ENCODE measurements around the gene PBLD. TPM values are rescaled to one million over a fixed set of nuclear protein-coding genes. Genes with fewer than 3 reads are reported as not detected.

PBLD gene
- polyA plus RNA-seq, 3 donors, result 1.5 to 3.4 (median 2.5) TPM

DNA sequence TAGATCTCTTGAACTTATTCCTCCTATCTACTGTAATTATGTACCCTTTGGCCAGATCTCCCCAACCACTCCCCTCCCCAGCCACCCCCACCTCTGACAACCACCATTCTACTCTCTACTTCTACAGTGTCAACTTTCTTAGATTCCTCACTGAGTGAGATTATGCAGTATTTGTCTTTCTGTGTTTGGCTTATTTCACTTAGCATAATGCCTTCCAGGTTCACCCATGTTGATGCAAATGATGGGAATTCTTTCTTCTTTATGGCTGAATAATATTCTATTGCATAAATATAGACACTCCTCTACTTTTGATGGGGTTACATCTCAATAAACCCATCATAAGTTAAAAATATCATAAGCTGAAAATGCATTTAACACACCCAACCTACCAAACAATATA, 22.2 kb downstream of the PBLD start:
- peaks cover 0 to 3% of the 10 kb centered on the region in 2 donors for H3K4me1 ChIP-seq (ENCODE audit: control insufficient read depth in 1 of 2, insufficient read depth in 2 of 2, low read length in 2 of 2)
- H2AFZ ChIP-seq (ENCODE audit: insufficient read depth, low read depth, low read length, poor library complexity, severe bottlenecking), result no peak overlapping the region
- intact Hi-C loops (cut with micrococcal nuclease), result no loop called here
- no peaks in the 10 kb centered on the region for H3K79me2 ChIP-seq (ENCODE audit: insufficient read depth, low read length)
- Mint-ChIP-seq H3K36me3 (no peaks in the 10 kb centered on the region), H3K4me3 (no peak overlapping the region), H3K9me3 (peaks cover 0 to 9% (median 0%) of the 10 kb centered on the region in 7 donors), H3K4me1 (peaks cover 4% of the 10 kb centered on the region), H3K27ac (no peak overlapping the region), H3K27me3 (ENCODE audit: low read depth in 3 of 3) (peaks cover 0 to 5% (median 0%) of the 10 kb centered on the region in 3 donors)
- TF ChIP-seq, protein P1, sequence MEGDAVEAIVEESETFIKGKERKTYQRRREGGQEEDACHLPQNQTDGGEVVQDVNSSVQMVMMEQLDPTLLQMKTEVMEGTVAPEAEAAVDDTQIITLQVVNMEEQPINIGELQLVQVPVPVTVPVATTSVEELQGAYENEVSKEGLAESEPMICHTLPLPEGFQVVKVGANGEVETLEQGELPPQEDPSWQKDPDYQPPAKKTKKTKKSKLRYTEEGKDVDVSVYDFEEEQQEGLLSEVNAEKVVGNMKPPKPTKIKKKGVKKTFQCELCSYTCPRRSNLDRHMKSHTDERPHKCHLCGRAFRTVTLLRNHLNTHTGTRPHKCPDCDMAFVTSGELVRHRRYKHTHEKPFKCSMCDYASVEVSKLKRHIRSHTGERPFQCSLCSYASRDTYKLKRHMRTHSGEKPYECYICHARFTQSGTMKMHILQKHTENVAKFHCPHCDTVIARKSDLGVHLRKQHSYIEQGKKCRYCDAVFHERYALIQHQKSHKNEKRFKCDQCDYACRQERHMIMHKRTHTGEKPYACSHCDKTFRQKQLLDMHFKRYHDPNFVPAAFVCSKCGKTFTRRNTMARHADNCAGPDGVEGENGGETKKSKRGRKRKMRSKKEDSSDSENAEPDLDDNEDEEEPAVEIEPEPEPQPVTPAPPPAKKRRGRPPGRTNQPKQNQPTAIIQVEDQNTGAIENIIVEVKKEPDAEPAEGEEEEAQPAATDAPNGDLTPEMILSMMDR (IDR thresholded peaks at IDR 0.05), result no peak
- H3K36me3 ChIP-seq (replicated peaks in 1 of 2; ENCODE audit: control insufficient read depth in 1 of 2, insufficient read depth in 2 of 2, low read length in 2 of 2), result no peaks in the 10 kb centered on the region
- H3K4me3 ChIP-seq (replicated peaks in 1 of 3; ENCODE audit: low read depth in 2 of 3, low read length in 3 of 3), result no peak overlapping the region
- DNase-seq, result no peak
- no peak overlapping the region for H3K9ac ChIP-seq (ENCODE audit: insufficient read depth, low read length, poor library complexity, severe bottlenecking)
- H3K9me3 ChIP-seq (replicated peaks in 1 of 2; ENCODE audit: control insufficient read depth in 1 of 2, insufficient read depth in 1 of 2, low read length in 2 of 2), result no peaks in the 10 kb centered on the region
- H3K4me2 ChIP-seq (replicated peaks; ENCODE audit: extremely low read depth, low read length, poor library complexity, severe bottlenecking), result no peak overlapping the region
- no peaks in the 10 kb centered on the region for H3K27me3 ChIP-seq (ENCODE audit: control insufficient read depth in 2 of 2, insufficient read depth in 2 of 2, low read length in 2 of 2)
- no peak overlapping the region for H3K27ac ChIP-seq (ENCODE audit: low read depth in 1 of 2, low read length in 2 of 2)
- no peaks in the 10 kb centered on the region for H4K20me1 ChIP-seq (ENCODE audit: insufficient read depth, low read length)

DNA sequence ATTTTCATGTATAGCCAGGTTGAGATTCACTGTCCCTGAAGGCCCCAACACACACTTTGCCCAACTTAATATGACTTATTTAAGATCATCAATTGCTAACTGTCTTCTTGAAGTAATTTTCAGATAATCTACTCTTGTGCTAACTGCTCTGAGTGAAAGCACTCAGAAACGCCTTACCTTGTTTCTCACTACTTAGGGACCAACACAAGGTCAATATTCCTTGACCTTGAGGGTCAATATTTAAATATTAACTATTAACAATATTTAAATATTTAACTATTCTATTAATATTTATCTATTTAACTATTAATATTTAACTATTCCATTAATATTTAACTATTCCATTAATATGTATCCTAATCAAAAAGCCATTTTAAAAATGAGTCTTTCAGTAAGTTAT, 26.9 kb downstream of the PBLD start:
- peaks cover 14% of the 10 kb centered on the region in 2 donors for H3K4me1 ChIP-seq (ENCODE audit: control insufficient read depth in 1 of 2, insufficient read depth in 2 of 2, low read length in 2 of 2)
- H3K27me3 ChIP-seq (ENCODE audit: control insufficient read depth in 2 of 2, insufficient read depth in 2 of 2, low read length in 2 of 2), result no peaks in the 10 kb centered on the region
- DNase-seq, result no peak
- WGBS (ENCODE audit: insufficient coverage), result no CpG with 5 or more reads among the region's 1 CpG
- no peak overlapping the region for H2AFZ ChIP-seq (ENCODE audit: insufficient read depth, low read depth, low read length, poor library complexity, severe bottlenecking)
- Mint-ChIP-seq H3K4me1 (peaks cover 13% of the 10 kb centered on the region), H3K27me3 (ENCODE audit: low read depth in 3 of 3) (peaks cover 0 to under 1% (median 0%) of the 10 kb centered on the region in 3 donors), H3K9me3 (no peaks in the 10 kb centered on the region), H3K36me3 (no peaks in the 10 kb centered on the region), H3K4me3 (no peak overlapping the region), H3K27ac (no peak overlapping the region)
- H3K79me2 ChIP-seq (ENCODE audit: insufficient read depth, low read length), result no peaks in the 10 kb centered on the region
- no peak overlapping the region for H3K27ac ChIP-seq (ENCODE audit: low read depth in 1 of 2, low read length in 2 of 2)
- H3K9me3 ChIP-seq (replicated peaks in 1 of 2; ENCODE audit: control insufficient read depth in 1 of 2, insufficient read depth in 1 of 2, low read length in 2 of 2), result no peaks in the 10 kb centered on the region
- intact Hi-C loops (cut with micrococcal nuclease), result no loop called here
- H3K4me2 ChIP-seq (replicated peaks; ENCODE audit: extremely low read depth, low read length, poor library complexity, severe bottlenecking), result no peak overlapping the region
- H4K20me1 ChIP-seq (ENCODE audit: insufficient read depth, low read length), result no peaks in the 10 kb centered on the region
- H3K4me3 ChIP-seq (replicated peaks in 1 of 3; ENCODE audit: low read depth in 2 of 3, low read length in 3 of 3), result no peak overlapping the region
- no peak overlapping the region for H3K9ac ChIP-seq (ENCODE audit: insufficient read depth, low read length, poor library complexity, severe bottlenecking)
- TF ChIP-seq, protein P1 (IDR thresholded peaks at IDR 0.05), result no peak
- H3K36me3 ChIP-seq (replicated peaks in 1 of 2; ENCODE audit: control insufficient read depth in 1 of 2, insufficient read depth in 2 of 2, low read length in 2 of 2), result no peaks in the 10 kb centered on the region
